GM19351 (cell line): ENCODE results near the gene TRPC4AP.

ENCODE experiments used
- ATAC-seq: cut with Tn5 transposase; IDR thresholded peaks from one replicate; pipeline ENCODE4 v1.9.1; 2021; ENCODE audit warnings: mild to moderate bottlenecking, moderate library complexity; ENCODE audit not compliant: unreplicated experiment

The TRPC4AP gene

GRCh38 chr20:35004051-35004725, 88.4 kb downstream of the TRPC4AP start:
- ATAC-seq, result no peak

DNA sequence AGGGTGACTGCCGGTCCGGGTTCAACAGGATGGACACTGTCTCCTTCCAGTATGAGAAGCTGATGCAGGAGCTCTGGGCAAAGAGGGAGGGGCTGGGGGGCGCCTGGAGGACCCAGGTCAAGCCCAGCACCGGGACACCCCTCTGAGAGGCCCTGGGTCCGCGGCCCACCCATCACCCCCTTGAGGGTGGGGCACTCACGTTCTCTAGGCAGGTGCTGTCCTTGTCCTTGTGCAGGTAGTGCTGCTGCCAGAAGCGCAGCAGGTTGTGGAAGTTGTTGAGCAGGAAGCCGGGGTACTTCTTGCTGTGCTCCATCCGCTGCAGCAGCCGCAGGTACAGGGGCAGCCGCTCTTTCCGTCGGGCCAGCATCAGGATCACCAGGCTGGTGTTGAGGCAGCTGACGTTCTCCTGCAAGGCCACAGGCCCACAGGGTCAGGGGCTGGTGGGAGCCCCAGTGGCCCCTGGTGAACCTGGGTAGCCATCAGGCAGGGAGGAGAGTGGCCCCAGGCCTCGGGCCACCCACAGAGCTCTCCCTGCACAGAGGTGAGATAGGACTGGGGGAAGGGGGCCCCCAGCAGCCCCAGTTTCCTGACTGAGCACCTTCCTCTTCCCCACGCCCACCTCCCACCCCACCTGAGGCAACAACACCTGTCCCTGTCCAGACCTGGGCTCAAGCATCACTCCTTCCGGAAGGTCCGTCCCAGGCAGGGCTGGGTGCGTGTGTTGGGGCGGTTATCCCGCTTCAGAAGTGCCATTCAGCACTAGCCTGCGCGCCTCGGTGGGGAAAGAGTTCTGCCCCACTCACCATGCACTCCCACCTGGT, 89.2 kb downstream of the TRPC4AP start:
- ATAC-seq, result no peak

- no peak for ATAC-seq
Observed at GRCh38 chr20:35002426-35003210, 90.0 kb downstream of the TRPC4AP start.

DNA sequence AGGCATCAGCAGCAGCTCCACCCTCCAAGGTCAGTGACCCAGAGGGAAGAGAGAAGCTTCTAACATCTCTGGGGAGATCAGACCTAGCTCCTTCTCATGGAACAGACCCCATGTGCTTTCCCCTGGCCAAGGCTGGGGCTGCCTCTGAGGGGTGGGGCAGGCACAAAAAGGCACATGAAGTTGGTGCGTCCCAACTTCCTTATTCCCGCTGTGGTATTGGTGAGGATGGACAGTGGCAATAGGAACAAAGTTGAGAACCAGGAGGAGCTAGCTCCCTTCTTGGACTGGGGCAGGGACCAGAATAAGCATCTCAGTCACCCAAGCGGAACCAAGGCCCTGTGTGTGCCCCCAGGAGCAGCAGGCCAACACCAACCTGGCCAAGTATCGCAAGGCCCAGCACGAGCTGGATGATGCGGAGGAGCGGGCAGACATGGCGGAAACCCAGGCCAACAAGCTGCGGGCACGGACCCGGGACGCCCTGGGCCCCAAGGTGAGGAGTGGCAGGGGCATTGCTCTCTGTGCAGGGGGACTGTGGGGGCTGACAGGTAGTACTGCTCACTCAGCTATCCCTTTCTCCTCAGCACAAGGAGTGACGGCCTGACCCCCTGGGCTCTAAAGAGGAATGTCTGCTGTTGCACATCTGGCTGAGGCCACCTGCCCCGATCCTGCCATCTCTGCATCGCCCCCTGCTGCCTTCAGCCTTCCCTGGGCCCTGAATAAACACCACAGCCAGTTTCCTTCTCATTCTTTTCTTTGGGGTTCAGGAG, 90.8 kb downstream of the TRPC4AP start:
- ATAC-seq, result no peak

DNA sequence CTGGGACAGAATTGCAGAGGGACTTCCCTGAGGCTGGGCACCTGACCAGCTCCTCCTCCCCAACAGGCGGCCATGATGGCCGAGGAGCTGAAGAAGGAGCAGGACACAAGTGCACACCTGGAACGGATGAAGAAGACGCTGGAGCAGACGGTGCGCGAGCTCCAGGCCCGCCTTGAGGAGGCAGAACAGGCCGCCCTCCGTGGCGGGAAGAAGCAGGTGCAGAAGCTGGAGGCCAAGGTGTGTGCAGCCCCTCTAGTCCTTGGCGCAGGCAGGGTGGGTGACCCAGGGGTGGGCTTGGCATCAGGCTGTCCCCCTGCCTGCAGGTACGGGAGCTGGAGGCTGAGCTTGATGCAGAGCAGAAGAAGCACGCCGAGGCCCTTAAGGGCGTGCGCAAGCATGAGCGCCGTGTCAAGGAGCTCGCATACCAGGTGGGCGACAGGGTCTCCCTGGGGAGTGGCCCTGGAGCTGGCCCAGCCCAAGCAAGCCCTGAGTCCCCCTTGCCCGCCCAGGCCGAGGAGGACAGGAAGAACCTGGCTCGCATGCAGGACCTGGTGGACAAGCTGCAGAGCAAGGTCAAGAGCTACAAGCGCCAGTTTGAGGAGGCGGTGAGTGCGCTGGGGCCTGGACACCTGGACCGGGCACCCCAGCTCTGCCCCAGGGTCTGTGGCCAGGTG, 91.5 kb downstream of the TRPC4AP start:
- ATAC-seq, result no peak

DNA sequence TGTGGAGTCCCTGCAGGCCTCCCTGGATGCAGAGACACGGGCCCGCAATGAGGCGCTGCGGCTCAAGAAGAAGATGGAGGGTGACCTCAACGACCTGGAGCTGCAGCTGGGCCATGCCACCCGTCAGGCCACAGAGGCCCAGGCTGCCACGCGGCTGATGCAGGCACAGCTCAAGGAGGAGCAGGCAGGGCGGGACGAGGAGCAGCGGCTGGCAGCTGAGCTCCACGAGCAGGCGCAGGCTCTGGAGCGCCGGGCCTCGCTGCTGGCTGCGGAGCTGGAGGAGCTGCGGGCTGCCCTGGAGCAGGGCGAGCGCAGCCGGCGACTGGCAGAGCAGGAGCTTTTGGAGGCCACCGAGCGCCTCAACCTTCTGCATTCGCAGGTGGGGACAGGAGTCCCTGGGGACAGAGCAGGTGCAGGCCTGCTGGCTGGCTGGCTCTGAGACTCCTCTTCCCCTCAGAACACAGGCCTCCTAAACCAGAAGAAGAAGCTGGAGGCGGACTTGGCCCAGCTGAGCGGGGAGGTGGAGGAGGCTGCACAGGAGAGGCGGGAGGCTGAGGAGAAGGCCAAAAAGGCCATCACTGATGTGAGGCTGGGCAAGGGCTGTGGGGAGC, 92.2 kb downstream of the TRPC4AP start:
- ATAC-seq, result no peak

- ATAC-seq, result no peak
Observed at GRCh38 chr20:34999782-35000181, 92.8 kb downstream of the TRPC4AP start.

- no peak for ATAC-seq
Observed at GRCh38 chr20:34999021-34999451, 93.6 kb downstream of the TRPC4AP start.

- ATAC-seq, result no peak
Observed at GRCh38 chr20:34998331-34998950, 94.2 kb downstream of the TRPC4AP start.

GRCh38 chr20:34997774-34998173, 94.8 kb downstream of the TRPC4AP start:
- ATAC-seq, result no peak

DNA sequence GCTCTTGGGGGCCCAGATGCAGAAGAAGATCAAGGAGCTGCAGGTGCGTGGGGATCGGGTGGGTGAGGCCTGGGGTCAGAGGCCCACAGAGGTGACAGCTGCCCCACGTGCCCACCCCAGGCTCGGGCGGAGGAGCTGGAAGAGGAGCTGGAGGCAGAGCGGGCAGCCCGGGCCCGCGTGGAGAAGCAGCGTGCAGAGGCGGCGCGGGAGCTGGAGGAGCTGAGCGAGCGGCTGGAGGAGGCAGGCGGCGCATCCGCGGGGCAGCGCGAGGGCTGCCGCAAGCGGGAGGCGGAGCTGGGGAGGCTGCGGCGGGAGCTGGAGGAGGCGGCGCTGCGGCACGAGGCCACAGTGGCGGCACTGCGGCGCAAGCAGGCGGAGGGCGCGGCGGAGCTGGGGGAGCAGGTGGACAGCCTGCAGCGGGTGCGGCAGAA, 95.5 kb downstream of the TRPC4AP start:
- no peak for ATAC-seq

DNA sequence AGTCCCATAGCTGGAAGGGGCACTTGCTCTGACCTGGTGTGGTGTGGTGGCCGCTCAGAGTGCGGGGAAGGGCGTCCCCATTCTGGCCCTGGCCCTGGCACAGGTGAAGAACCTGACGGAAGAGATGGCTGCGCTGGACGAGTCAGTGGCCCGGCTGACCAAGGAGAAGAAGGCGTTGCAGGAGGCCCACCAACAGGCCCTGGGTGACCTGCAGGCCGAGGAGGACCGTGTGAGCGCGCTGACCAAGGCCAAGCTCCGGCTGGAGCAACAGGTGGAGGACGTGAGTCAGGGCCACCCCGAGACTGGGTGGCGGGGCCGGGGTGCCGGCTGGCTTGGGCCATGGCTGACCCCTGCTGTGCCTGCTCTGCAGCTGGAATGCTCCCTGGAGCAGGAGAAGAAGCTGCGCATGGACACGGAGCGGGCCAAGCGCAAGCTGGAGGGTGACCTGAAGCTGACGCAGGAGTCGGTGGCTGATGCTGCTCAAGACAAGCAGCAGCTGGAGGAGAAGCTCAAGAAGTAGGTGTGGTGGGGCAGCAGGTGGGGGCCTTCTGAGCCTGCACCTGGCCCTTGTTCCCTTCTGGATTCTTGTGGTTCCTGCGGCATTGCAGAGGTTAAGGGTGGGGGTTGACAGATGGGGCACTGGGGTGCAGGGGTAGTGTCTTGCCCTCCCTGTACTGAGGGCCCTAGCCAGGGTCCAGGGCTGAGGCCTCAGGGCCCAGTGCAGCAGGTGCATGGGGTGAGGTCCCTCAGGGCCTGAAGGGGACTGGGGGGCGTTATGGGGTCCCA, 96.2 kb downstream of the TRPC4AP start:
- no peak for ATAC-seq

DNA sequence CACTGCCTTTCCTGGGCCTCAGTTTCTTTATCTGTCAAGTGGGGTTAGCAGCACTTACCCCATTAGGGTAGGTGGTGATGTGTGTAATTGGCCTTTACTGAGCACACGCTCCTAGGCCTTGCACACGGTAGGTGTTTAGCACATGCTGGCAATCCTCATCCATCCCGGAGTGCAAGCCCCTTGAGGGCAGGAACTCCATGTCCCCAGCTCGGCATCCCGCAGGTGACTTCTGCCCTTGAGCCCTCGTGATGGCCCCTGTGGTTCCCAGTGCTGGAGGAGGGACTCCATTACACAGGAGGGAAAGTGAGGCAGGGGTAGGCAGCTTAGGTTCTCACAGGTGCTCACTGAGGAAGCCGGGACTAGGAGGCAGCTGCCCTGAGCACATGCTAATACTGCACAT, 96.9 kb downstream of the TRPC4AP start:
- ATAC-seq, result no peak

GRCh38 chr20:34995192-34995591, 97.4 kb downstream of the TRPC4AP start:
- ATAC-seq, result no peak

GRCh38 chr20:34994509-34995131, 98.0 kb downstream of the TRPC4AP start:
- ATAC-seq, result no peak

DNA sequence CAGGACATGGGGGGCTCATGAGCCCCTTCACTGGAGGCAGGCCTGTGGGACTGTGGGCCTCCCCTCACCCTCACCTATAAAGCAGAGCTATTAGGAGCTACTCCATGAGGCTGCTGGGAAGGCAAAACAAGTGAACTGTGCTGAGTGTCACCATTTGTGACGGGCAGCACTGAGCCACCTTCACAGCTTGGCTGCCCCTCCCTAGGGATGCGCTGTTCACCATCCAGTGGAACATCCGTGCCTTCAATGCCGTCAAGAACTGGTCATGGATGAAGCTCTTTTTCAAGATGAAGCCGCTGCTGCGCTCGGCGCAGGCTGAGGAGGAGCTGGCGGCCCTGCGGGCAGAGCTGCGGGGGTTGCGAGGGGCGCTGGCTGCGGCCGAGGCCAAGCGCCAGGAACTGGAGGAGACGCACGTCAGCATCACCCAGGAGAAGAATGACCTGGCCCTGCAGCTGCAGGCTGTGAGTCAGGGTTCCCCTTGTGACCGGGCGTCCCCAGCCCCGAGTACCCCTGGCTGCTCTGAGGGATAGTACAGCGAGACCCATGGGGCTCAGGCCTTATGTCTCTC, 98.6 kb downstream of the TRPC4AP start:
- no peak for ATAC-seq

DNA sequence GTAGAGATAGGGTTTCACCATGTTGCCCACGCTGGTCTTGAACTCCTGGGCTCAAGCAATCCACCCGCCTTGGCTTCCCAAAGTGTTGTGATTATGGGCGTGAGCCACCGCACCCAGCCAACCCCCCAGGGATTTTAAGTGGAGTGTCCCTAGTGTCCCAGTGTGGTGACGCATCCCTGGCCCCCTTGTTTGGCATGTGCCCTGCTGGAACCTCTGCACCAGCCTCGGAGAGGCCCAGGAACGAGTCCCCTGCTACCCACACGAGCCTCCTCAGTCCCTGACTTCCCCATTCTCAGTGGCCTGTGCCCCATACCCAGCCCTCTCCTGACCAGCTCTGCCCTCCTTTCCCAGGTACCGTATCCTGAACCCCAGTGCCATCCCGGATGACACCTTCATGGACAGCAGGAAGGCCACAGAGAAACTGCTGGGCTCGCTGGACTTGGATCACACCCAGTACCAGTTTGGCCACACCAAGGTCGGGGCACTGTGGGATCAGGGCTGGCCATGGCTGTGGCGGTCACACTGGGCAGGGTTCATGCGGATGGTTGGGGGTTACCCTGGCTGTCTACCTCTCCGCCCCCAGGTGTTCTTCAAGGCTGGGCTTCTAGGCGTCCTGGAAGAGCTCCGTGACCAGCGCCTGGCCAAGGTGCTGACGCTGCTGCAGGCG, 99.7 kb downstream of the TRPC4AP start:
- no peak for ATAC-seq
